GM18873 (cell line): ENCODE measurements around the gene PAK6.

Experiments used
- ATAC-seq: cut with Tn5 transposase; IDR thresholded peaks from one replicate; pipeline ENCODE4 v1.9.1; 2021; ENCODE audit warnings: mild to moderate bottlenecking, moderate library complexity, moderate number of reproducible peaks; ENCODE audit not compliant: unreplicated experiment, low FRiP score

Gene PAK6

GRCh38 chr15:40287968-40288367, 49.1 kb downstream of the PAK6 start:
- no peak for ATAC-seq

GRCh38 chr15:40289140-40289775, 50.4 kb downstream of the PAK6 start:
- no peak for ATAC-seq

GRCh38 chr15:40290545-40290917, 51.7 kb downstream of the PAK6 start:
- no peak for ATAC-seq

- ATAC-seq, result no peak
These were observed 52.2 kb downstream of the PAK6 start for GRCh38 chr15:40290918-40291574.

- no peak for ATAC-seq
These were observed 53.4 kb downstream of the PAK6 start for GRCh38 chr15:40292246-40292645.

- no peak for ATAC-seq
These were observed 54.1 kb downstream of the PAK6 start for GRCh38 chr15:40293006-40293405.

- ATAC-seq, result no peak
These were observed 55.3 kb downstream of the PAK6 start for GRCh38 chr15:40293905-40294895.

GRCh38 chr15:40295297-40295696, 56.4 kb downstream of the PAK6 start:
- ATAC-seq, result no peak

- no peak for ATAC-seq
These were observed 57.2 kb downstream of the PAK6 start for GRCh38 chr15:40295877-40296560.

- ATAC-seq, result no peak
These were observed 57.8 kb downstream of the PAK6 start for GRCh38 chr15:40296561-40297230.

- no peak for ATAC-seq
These were observed 58.5 kb downstream of the PAK6 start for GRCh38 chr15:40297356-40297755.

GRCh38 chr15:40298216-40298935, 59.5 kb downstream of the PAK6 start:
- ATAC-seq, result no peak

GRCh38 chr15:40300367-40300766, 61.5 kb downstream of the PAK6 start:
- no peak for ATAC-seq

- ATAC-seq, result no peak
These were observed 61.9 kb downstream of the PAK6 start for GRCh38 chr15:40300771-40301170.

GRCh38 chr15:40301467-40302179, 62.8 kb downstream of the PAK6 start:
- ATAC-seq, result no peak

GRCh38 chr15:40302288-40302886, 63.5 kb downstream of the PAK6 start:
- no peak for ATAC-seq

GRCh38 chr15:40302981-40303380, 64.1 kb downstream of the PAK6 start:
- ATAC-seq, result no peak

- ATAC-seq, result no peak
These were observed 64.7 kb downstream of the PAK6 start for GRCh38 chr15:40303576-40303975.
